ENCODE data around the gene NOTUM. TPM values are rescaled to one million over a fixed set of nuclear protein-coding genes. Genes with fewer than 3 reads are reported as not detected.

The NOTUM gene
- total RNA-seq, 4 donors from 2014 or later: 0.40 TPM; not detected in 3

DNA sequence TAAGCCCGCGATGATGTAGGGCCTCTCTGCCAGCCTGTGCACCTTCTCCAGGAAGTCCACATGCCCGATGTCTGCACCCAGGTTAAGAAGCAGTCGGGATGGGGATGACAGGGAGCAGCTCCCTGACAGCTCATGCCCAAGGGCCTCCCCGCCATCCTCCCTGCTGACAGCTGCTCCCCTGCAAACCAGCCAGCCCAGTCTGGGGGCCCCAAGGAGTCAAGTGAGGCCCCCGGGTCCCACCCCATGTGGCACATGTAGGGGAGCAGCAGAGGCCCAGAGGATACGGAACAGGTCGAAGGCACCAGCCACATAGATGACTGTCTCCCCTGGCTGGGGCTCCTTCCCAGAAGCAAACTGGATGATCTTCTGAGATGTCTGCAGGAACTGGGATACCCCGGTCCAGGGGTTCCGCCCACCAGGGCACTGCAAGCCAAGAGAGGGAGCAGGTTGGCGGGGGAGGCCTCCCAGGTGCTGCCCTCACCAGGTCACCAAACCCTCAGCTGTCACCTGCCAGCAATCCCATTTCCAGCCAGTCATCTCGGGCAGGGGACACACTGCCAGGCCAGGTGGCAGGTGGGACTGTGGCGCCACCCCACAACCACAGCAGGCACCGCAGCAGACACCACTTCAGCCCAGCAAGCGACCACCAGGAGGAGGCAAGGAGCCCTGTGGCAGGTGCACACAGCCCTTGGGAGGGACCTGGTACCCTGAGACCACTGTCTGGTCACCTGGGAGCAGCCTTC lies 54.3 kb downstream of the NOTUM start:
- intact Hi-C loops (cut with DNase I): no loop called here
- WGBS, 2 donors: 90 to 93% methylated on average over 7 to 8 of the region's 15 CpGs

GRCh38 chr17:81905993-81906392 lies 55.0 kb downstream of the NOTUM start:
- Histone ChIP-seq H3K4me3 (replicated peaks in 1 of 3) (no peak overlapping the region), H3K4me1 (peaks cover 11 to 29% of the 10 kb centered on the region in 2 donors), H3K27ac (no peak overlapping the region), H3K27me3 (no peaks in the 10 kb centered on the region), H3K9me3 (no peaks in the 10 kb centered on the region), H3K36me3 (peaks cover 0 to 6% of the 10 kb centered on the region in 2 donors)
- no peak for DNase-seq
- intact Hi-C loops (cut with DNase I): no loop called here
- TF ChIP-seq CTCF (IDR thresholded peaks at IDR 0.05) (no peak), POLR2A (IDR thresholded peaks at IDR 0.05) (no peak)
- 100% methylated on average over 3 of the region's 10 CpGs; no CpG with 5 or more reads in 1 of the 2 donors for WGBS, 2 donors

More for the DNA sequence above, 54.3 kb downstream of the NOTUM start:
- Histone ChIP-seq H3K9me3 (no peaks in the 10 kb centered on the region), H3K27ac (no peak overlapping the region), H3K4me1 (peaks cover 12 to 29% of the 10 kb centered on the region in 2 donors), H3K36me3 (peaks cover 0 to 6% of the 10 kb centered on the region in 2 donors), H3K4me3 (replicated peaks in 1 of 3) (no peak overlapping the region), H3K27me3 (no peaks in the 10 kb centered on the region)
- no peak for TF ChIP-seq POLR2A (IDR thresholded peaks at IDR 0.05)
- no peak for TF ChIP-seq CTCF (IDR thresholded peaks at IDR 0.05)
- no peak for DNase-seq

DNA sequence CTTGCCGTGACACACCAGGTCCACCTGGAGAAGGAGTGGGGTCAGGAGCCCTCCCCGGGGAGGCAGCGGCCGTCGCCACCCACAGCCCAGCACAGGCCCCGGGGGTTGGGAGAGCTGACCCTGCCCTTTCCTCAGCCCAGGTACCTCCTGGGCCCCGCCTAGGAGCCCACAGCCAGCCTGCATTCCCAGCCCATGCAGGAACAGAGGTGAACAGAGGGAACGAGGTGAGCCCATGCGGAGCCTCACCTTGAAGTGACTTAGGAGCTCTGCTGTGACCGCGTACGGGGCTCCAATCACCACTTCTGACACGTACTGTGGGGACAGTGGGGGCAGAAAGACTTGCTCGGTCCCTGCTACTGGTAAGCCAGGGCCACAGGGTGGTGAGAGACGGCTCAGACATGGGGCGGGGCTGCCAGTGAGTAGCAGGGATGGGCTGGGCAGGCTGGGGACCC lies 55.5 kb downstream of the NOTUM start:
- DNase-seq: no peak
- Histone ChIP-seq H3K36me3 (peaks cover 0 to 6% of the 10 kb centered on the region in 2 donors), H3K9me3 (no peaks in the 10 kb centered on the region), H3K27me3 (no peaks in the 10 kb centered on the region), H3K4me3 (replicated peaks in 1 of 3) (no peak overlapping the region), H3K4me1 (peaks cover 8 to 28% of the 10 kb centered on the region in 2 donors), H3K27ac (no peak overlapping the region)
- TF ChIP-seq CTCF (IDR thresholded peaks at IDR 0.05) (no peak), POLR2A (IDR thresholded peaks at IDR 0.05) (no peak)
- intact Hi-C loops (cut with DNase I): no loop called here
- WGBS, 2 donors: 89 to 100% methylated on average over 1 to 16 of the region's 16 CpGs

DNA sequence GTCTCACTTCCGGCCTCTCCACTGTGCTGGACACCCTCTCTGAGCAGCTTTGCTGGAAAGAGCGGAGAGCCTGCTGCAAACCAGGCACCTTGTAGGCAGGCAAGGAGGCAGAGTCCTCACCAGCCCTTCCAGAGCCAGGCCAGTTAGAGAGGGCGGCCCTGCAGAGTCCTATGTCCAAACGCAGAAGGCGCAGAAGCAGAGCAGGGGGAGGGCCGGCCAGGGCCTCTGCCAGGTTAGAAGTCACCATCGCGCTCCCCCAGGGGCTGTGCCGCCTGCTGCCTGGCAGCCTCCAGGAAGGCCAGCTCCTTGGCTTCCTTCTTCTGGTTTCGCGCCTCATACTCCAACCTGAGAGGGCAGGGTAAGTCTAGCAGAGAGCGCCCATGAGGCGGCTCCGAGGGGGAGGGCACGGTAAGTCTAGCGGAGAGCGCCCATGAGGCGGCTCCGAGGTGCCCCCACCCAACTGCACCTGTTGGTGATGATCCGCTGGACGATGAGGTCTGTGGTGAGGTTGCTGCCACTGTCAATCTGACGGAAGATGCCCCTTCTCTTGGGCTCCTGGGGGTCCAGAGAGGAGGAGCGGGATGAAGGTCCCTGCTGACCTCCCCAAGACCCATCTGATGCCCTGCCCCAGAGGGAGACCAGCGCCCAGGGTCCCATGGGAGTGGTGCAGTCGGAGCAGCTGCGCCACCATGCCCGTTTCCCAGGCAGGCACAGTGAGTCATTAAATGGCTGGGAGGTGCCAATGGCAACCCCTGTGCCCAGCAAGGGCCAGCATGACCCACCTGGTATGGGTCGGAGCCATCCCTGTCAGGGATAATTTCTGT lies 56.2 kb downstream of the NOTUM start:
- Histone ChIP-seq H3K36me3 (peaks cover 0 to 7% of the 10 kb centered on the region in 2 donors), H3K27ac (no peak overlapping the region), H3K4me1 (peaks cover 1 to 22% of the 10 kb centered on the region in 2 donors), H3K9me3 (no peaks in the 10 kb centered on the region), H3K4me3 (replicated peaks in 1 of 3) (no peak overlapping the region), H3K27me3 (no peaks in the 10 kb centered on the region)
- TF ChIP-seq POLR2A (IDR thresholded peaks at IDR 0.05) (no peak), CTCF (IDR thresholded peaks at IDR 0.05) (no peak)
- WGBS, 2 donors: 95 to 96% methylated on average over 14 of the region's 28 CpGs
- DNase-seq: no peak
- intact Hi-C loops (cut with DNase I): no loop called here

Measured in thyroid gland (tissue), 4 donors.